ENCODE measurements around the gene RASA3.
"Not testable (repeated sequence)": the region's sequence is repeated elsewhere in the genome, so short reads cannot be mapped to it uniquely, and the experiment has no call there.

RASA3 gene

DNA sequence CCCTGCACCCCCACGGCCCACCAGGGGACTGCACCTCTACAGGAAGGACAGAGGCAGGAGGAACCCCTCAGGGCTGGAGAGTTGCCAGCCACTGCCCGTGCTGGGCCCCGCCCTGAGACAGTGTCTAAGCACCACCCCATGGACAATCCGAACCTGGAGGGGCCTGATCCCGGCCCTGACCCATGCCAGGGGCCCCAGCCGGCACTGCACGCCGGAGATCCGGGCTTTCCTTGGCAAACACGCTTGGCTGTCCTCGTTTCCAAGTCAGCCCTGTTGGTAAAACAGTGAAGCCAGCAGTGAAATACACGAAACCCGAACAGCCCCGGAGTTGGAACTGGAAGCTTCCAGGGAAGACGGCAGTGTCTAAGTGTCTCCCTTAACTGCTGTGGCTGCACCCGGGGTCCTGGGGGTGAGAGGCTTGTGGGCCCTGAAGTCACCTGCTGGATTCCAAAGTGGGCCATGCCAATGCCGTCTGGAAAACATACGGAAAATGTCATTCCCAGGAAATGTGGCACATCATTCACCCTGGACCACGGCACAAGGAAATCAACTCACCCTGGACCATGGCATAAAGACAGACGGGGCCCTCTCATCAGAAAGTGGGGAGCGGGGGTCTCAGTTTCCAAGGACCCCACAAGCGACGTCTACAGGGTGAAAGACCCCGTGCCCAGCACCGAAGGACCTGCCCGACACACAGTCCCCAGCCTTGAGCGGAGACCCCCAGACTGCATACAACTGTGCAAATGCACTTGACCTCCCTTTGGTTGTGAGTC, 30.9 kb downstream of the RASA3 start:
- DNase-seq (ENCODE audit: low read depth in 2 of 2), result no peak

DNA sequence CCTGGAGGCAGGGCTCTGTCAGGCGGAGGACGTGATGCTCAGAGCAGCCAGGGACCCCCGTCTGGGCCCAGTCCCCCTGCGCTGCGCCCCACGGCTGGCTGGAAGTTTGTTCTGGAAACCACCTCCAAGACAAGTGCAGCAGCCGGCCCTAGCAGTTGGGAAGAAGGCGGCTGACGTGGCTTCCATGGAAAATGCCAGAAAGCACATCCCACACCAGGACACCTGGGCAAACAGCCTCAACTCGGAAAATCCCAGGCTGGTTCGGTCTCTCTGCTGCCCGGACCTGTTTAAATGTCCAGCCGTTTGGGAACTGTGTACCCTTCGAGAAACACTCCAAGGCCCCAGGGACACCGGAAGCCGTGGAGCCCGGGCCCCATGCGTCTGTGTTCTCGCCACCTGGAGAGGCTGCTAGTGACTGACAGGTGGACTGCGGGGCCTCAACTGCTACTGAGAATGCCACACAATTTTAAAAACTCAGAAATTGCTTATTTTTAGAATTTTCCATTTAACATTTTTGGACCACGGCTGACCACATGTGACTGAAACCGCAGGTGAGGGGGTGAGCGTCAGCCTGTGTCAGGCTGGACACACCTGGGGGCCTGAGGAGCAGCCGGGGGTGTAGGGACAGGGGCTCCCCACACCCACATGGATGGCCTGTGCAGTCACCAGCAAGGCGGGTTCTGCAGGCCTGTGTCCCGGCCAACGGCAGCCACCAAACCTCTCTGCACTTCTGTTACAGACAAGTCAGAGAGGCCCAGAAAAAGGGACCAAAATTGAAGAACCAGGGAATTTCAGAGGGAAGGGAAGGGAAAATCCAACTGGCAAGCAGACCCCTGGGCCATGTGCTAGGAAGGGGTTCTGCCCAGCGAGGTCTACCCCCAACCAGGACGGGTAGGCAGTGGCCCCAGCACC, 31.7 kb downstream of the RASA3 start:
- no peak for DNase-seq (ENCODE audit: low read depth in 2 of 2)

DNA sequence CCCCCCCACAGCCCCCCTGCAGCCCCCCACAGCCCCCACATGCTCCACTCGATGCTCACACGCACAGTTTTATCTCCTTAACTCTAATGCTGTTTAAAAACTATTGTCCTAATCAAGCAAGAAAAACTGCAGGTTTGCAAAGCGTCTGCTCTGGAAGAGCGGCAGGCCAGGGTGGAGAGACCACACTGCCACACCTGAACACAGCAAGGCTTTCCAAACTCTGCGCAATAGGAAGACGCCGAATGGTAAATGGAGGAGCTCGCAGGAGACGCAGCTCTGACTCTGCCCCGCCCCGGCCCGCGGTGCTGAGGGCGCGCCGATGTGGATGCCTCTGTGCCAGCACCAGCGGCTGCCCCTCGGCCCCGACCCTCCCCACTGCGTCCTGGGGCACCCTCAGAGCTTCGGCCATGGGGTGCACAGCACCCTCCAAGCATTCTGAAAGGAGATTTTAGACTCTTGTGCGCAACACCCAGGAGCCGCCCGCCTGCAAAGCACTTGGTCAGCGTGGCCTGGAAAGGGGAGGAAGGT, 32.4 kb downstream of the RASA3 start:
- no peak for DNase-seq (ENCODE audit: low read depth in 2 of 2)

DNA sequence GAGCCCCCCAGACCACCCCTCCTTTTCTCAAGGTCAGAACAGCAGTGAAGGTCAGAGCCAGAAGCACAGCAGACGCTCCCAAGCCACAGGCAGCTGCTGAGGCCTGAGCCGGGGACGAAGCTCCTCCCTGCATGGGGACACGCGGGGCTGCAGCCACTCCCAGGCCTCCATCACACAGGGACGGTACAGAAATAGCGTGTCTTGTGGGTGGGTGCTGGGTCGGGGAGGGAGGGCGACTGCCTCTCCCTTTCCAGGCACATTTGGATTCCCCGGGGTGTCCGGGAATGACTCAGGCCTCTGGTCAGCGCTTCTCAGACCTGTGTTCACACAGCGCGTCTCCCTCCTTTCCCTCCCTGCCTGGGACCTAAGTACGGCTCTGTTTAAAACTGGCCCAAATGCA, 33.2 kb downstream of the RASA3 start:
- no peak for DNase-seq (ENCODE audit: low read depth in 2 of 2)

DNA sequence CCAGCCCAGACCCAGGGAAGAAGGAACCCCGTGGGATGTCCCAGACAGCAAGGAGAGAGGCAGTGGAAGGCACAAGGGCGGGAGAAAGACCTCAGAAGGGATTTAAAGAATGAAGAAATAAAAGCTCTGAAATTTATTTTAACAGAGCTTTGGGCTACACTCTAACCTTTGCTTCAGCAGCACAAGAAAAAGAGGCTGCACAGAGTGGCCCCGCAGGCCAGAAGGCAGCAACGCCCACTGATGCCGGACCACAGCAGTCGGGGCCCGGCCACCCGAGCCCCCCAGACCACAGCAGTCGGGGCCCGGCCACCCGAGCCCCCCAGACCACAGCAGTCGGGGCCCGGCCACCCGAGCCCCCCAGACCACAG, 33.8 kb downstream of the RASA3 start:
- not testable (repeated sequence) for DNase-seq (ENCODE audit: low read depth in 2 of 2)

DNA sequence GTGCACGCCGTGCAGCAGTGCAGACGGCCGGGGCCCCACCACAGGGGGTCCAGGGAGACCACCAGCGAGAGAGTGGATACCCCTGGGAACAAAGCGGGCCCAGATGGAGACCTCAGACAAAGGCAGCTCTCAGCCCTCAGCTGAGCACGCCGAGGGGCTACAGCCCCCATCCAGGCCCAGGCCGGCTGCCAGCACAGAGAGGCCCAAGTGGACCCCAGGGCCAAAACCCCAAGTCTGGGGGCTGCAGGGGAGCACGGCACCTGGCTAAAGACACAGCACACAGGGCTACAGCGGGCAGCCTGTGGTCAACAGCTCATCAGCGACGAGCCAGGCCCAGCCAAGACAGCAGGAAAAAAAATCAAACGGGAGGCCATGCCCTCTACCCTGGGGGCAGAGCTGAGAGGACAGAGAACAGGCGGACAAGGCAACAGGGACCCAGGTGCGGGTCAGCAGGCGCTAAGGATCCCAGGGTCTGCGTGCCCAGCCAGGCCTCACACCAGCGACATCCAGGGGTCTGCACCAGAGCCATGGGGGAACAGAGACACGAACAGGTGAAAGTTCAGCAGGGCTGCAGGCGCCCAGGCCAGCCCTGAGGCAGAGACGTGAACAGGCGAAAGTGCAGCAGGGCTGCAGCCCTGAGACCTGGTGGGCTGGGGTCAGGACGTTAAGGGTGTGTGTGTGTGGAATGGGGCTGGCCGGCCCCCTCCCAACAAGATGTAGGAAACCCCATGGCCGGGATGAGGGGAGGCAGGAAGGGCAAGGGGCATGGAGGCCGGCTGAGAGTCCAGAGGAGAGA, 34.3 kb downstream of the RASA3 start:
- DNase-seq (ENCODE audit: low read depth in 2 of 2), result no peak

DNA sequence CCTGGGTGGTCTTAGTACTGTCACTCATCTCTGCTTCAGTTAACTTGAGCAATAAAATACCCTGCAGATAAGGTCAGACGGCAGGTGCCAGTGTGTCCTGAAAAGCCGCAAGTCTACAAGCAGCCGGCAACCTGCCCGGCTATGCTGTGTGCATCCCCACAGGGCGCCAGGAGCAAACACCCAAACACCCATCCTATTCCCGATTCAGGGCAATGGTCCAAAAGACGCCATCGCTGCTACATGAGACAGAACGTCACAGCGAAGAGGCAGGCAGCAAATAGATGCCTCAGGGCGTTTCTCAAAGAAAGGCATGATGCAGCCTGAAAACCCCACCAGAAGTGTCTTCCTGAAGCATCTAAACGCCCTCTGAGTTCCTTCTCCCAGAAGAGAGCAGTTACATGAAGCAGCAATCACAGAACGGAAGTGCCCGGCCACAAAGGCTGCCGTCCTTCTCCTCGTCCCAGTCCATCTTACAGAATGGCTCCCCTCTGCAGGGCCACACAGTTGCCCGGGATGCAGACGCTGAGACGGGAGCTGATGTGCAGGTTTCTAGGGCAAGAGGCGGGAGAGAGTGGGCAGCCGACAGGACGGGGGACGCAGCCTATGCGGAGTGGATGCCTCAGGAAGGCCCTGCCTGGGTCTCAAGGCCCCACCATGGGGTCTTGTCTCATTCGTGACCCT, 35.1 kb downstream of the RASA3 start:
- DNase-seq (ENCODE audit: low read depth in 2 of 2), result no peak

DNA sequence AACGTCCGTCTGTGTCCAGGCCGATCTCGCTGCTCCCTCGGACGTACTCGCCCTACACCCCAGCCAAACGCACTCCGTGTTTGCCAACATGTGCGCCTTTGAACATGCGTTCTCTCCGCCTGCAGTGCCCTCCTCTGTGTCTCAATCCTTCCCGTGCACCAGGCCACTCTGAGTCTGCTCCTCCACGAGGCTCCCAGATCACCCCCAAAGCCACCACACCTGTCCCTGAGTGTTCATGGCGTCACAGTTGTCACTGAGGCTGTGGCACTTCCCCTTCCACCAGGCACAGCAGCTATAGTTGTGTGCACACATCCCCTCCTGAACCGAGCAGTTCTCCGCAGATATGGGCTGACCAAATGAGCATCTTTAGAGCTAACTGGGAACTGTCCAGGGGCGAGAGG, 35.6 kb downstream of the RASA3 start:
- no peak for DNase-seq (ENCODE audit: low read depth in 2 of 2)

DNA sequence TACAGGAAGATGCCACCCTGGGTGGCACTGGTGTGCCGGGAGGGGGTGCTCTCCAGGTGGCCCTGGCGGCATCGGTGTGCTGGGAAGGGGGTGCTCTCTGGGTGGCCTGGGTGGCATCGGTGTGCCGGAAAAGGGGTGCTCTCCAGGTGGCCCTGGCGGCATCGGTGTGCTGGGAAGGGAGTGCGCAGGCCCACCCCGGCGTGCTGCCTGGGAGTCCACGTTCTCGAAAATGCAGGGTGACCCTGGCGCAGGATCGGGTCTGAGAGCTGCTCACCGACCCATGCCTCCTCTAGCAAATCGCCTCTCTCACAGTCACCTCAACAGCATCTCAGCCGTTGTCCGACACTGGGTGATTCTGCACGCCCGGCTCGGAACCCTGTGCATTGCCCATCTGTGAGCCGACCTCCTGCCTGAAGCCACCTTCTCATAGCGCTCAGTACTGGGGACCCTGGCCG, 36.4 kb downstream of the RASA3 start:
- no peak for DNase-seq (ENCODE audit: low read depth in 2 of 2)

DNA sequence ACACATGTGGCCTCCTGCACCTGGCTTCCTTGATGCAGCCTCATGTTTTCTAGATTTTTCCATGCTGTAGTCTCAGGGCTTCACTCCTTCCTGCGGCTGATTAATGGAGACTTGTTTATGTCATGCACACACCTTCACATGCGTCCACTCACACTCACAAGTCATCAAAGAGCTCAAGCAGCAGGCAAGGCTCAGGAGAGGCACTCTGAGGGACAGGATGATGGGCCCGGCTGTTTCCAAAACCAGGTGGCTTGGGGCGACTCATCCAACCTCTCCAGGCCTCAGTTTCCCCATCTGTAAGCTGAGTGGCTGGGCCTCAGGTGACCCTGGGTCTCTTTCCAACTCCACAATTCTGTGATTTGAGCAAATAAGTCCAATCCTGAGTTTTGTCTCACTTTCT, 36.9 kb downstream of the RASA3 start:
- DNase-seq (ENCODE audit: low read depth in 2 of 2), result no peak

DNA sequence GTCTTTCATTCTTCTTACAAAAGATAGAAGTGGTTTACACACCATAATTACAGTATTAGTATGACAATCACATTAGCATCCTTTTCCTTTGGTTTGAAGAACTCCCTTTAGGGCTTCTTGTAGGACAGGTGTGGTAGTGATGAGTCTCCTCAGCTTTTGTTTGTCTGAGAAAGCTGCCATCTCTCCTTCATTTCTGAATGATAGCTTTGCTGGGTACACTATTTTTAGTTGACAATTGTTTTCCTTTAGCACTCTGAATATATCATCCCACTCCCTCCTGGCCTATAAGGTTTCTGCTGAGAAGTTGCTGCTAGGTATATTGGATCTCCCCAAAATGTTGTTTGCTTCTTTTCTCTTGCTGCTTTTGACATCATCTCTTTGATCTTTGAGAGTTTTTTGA, 39.3 kb downstream of the RASA3 start:
- no peak for DNase-seq (ENCODE audit: low read depth in 2 of 2)

DNA sequence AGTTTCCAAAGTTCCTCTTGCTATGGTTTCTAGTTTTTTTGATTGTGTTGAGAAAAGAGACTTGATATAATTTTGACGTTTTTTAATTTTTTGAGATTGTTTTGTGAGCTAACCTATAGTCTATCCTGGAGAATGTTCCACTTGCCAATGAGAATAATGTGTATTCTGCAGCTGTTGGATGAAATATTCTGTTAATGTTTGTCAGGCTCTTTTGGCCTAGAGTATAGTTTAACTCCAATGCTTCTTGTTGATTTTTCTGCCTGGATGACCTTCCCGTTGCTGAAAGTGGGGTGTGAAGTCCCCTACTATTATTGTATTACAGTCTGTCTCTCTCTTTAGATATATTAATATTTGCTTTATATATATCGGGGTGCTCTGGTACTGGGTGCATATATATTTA, 40.0 kb downstream of the RASA3 start:
- DNase-seq (ENCODE audit: low read depth in 2 of 2), result no peak

DNA sequence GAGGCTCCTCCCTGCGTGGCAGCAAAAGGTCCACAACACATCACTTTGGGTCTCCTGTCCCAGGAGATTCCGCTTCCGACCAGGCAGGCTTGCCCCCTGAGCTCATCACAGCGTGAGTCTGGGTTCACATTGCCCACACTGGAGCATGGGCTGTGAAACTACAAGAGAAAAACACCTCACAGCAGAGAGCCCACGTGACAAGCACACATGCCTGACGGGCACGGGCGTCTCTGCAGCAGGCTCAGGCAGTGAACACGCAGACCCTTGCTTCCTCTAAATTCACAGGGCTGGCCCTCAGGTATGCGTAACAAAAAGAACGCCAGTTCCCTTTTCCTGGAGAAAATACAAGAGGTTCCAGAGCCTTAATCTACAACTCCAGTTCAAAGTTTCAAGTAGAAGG, 41.9 kb downstream of the RASA3 start:
- DNase-seq (ENCODE audit: low read depth in 2 of 2), result no peak

DNA sequence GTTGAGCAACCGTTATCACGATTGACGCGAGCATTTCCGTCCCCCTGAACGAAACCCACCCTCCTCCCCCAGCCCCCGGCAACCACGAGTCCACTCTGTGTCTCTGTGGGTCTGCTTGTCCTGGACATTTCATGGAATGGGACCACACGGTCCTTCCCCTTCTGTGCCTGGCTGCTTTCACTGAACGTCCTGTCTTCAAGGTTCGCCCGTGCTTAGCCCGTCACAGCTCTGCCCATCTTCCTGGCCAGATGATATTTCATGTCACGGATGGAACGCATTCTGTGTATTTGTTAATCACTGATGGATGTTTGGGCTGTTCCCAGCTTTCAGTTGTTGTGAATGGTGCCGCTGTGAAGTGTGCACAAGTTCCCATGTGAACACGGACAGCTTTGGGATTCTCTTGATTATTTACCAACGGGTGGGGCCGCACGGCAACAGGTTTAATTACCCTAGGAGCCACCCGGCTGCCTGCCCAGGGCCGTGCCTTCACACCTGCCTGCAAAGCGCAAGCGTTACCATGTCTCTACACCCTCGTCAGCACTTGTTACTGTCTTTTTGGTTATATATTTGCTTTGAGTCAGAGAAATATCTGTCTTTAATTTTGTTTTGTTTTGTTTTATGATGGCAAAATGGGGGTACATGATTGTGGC, 42.5 kb downstream of the RASA3 start:
- DNase-seq (ENCODE audit: low read depth in 2 of 2), result no peak

DNA sequence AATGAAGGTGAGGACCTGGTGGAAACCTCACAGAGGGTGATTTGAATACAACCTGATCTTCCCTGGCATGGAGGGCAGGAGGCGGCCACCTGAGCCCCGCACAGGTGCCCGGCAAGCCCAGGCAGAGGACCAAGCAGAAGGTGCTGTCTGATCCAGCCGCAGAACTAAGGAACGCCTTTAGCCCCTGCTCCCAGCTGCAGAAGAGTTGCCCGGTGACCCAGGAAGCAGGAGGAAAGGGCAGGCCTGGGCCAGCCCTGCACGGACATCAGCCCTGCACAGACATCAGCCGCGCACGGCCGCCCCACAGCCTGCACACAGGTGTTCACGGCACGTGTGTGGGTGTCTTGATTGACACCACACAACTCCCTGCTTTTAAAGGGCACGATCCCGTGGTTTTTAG, 43.1 kb downstream of the RASA3 start:
- no peak for DNase-seq (ENCODE audit: low read depth in 2 of 2)

DNA sequence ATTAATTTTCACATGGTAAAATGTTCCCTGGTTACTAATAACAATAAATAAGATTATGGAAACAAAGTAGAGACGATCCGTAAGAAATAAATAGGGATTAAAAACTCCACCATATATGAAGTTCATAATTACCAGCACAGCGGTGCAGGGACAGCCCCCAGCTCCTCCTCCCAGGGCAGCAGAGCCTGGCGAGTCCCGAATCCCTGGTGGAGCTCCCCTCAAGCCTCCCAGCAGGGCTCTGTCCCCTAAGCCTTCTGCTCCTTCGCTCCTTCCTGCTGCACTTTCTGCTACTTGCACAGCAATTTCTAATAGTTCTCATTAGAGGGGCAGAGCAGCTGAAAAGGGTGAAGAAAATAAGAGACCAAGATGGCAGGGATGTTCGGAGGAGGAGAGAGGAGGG, 43.6 kb downstream of the RASA3 start:
- no peak for DNase-seq (ENCODE audit: low read depth in 2 of 2)

DNA sequence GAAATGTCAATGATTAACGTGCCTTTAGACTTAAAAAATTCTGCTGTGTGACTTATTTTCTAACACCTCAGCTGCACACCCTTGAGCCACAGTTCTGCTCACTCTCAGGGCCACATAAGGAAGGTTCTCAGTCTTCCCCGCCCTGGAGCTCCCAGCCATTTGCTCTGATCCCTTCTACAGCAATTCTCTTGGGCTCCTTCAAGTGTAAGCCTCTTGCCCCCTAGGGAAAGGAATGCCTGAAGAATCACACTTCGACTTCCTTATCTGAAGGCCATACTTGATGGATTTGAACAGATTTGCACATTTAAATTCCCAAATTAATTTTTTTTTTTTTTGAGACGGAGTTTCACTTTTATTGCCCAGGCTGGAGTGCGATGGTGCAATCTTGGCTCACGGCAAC, 44.2 kb downstream of the RASA3 start:
- DNase-seq (ENCODE audit: low read depth in 2 of 2), result no peak

DNA sequence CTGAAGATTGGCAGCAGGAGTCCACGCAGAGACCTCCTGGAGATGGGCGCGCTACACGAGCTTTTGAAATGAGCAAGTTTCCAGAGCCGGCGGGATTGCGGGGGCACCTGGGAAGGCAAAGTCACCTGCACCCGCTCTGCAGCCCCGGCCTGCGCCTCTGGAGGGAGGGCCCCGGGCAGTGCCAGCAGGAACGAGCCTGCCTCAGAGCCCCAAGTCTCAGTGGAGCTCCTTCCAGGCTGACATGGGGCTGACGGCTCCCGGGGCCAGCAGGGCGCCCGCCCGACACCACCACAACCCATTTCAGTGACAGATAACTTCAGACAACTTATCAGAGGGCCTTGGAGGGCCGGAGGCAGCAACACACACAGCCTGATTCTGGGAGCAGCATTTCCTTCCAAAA, 45.0 kb downstream of the RASA3 start:
- no peak for DNase-seq (ENCODE audit: low read depth in 2 of 2)

DNA sequence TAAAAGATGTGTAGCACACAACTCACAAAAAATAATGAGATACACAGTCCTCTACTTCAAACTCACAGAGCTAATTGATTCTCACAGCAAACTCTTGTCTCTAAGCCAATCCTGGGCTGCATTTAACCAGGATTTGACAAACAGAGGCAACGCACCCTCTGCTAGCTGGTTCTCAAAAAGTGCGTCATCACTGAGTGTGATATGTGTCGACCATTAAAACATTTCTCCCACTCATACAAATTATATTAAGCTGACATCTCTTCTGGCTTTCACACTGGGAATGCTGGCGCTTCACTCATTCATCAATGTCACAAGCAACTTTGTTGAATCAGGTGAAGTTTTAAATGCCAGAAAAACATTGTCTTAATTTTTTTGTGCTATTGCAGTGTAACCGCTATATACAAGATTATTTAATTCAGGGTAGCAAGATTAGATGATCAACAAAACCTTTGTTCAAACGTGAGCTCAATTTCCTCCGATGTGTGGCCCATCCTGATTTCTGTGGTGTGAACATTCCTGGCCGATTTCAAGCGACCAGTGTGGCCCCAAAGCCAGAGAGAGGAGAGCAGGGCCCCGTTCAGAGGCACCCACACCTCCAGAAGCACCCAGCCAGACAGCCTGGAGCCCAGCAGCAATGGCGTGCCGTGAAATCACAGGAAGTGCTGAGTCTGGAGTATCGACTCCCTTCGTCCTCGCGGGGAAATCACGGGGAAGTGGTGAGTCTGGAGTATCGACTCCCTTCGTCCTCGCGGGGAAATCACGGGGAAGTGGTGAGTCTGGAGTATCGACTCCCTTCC, 49.4 kb downstream of the RASA3 start:
- DNase-seq (ENCODE audit: low read depth in 2 of 2), result no peak
